SK-N-SH (cell line): ENCODE measurements around the gene SCN8A. TPM values are rescaled to one million over a fixed set of nuclear protein-coding genes. Genes with fewer than 3 reads are reported as not detected.

Experiments used
- CTCF ChIA-PET: fragments of 300-600, 350-600 bp; formaldehyde crosslinking; extraction: SDS; loops from one replicate; lab custom pipeline; 2021; lab: Yijun Ruan, JAX
- POLR2A ChIA-PET: fragments of 350-600 bp; sonication (Branson Sonifier 250); formaldehyde crosslinking; extraction: SDS; loops from one replicate; lab custom pipeline; 2020; ENCODE audit warnings: antibody characterized with exemption, inconsistent platforms; lab: Yijun Ruan, JAX
- DNase-seq: peaks from one replicate; pipeline ENCODE4 v3.0.0; 2012
- H2AFZ ChIP-seq: fragments of 200-600 bp; sonication (generic); 2 replicates; pipeline ENCODE4 v1.8.1; 2016; ENCODE audit warnings: antibody characterized with exemption, mild to moderate bottlenecking, low read depth
- H3F3A ChIP-seq: fragments of 200-600 bp; sonication (generic); replicated peaks from 2 replicates; pipeline ENCODE3; 2016; ENCODE audit warnings: antibody characterized with exemption, mild to moderate bottlenecking; ENCODE audit not compliant: insufficient read depth
- H3K27ac ChIP-seq, 2 experiments: fragments of 200-500 bp in 1 of 2; fragments of 200-600 bp in 1 of 2; sonication (Bioruptor generic) in 1 of 2; sonication (generic), shearing (Covaris generic) in 1 of 2; 2 replicates each; pipeline versions ENCODE4 v1.5.1 to v1.6.1; 2014 to 2016; ENCODE audit warnings: low read depth in 2 of 2, inconsistent platforms in 1 of 2, low read length in 1 of 2, mild to moderate bottlenecking in 1 of 2, mixed read lengths in 1 of 2
- H3K27me3 ChIP-seq: fragments of 200-600 bp; sonication (generic), shearing (Covaris generic); 2 replicates; pipeline ENCODE4 v1.6.1; 2016; ENCODE audit warnings: mixed run types; ENCODE audit not compliant: insufficient read depth
- H3K36me3 ChIP-seq, 2 experiments: fragments of 200-500 bp in 1 of 2; fragments of 200-600 bp in 1 of 2; sonication (Bioruptor generic) in 1 of 2; sonication (generic) in 1 of 2; replicated peaks in 1 of 2; 2 replicates each; pipeline versions ENCODE3 to v1.5.1; 2014 to 2016; ENCODE audit warnings: low read length in 1 of 2, mild to moderate bottlenecking in 1 of 2; ENCODE audit not compliant: insufficient read depth in 2 of 2, control insufficient read depth in 1 of 2
- H3K4me1 ChIP-seq, 2 experiments: fragments of 200-500 bp in 1 of 2; fragments of 200-600 bp in 1 of 2; sonication (Bioruptor generic) in 1 of 2; sonication (generic), shearing (Covaris generic) in 1 of 2; 2 replicates each; pipeline versions ENCODE4 v1.5.1 to v1.6.1; 2014 to 2016; ENCODE audit warnings: low read depth in 1 of 2, low read length in 1 of 2, mixed run types in 1 of 2; ENCODE audit not compliant: insufficient read depth in 2 of 2, control insufficient read depth in 1 of 2
- H3K4me2 ChIP-seq: fragments of 200-600 bp; sonication (generic), shearing (Covaris generic); 2 replicates; pipeline ENCODE4 v1.6.1; 2017; ENCODE audit warnings: mixed run types
- H3K4me3 ChIP-seq, 2 experiments: fragments of 200-500 bp in 1 of 2; fragments of 200-600 bp in 1 of 2; sonication (Bioruptor generic) in 1 of 2; sonication (generic), shearing (Covaris generic) in 1 of 2; 2 replicates each; pipeline versions ENCODE4 v1.5.1 to v1.8.1; 2014 to 2016; ENCODE audit warnings: low read depth in 2 of 2, inconsistent platforms in 1 of 2, low read length in 1 of 2, mild to moderate bottlenecking in 1 of 2, mixed read lengths in 1 of 2, moderate library complexity in 1 of 2
- H3K79me2 ChIP-seq: fragments of 200-600 bp; sonication (generic); 2 replicates; pipeline ENCODE4 v1.8.1; 2017; ENCODE audit warnings: mild to moderate bottlenecking; ENCODE audit not compliant: insufficient read depth
- H3K9ac ChIP-seq: fragments of 200-600 bp; sonication (generic); 2 replicates; pipeline ENCODE4 v1.6.1; 2017; ENCODE audit warnings: mixed run types
- H3K9me2 ChIP-seq: fragments of 200-600 bp; sonication (generic); 2 replicates; pipeline ENCODE4 v1.6.1; 2017; ENCODE audit warnings: mixed run types
- H3K9me3 ChIP-seq: fragments of 200-600 bp; sonication (generic); 2 replicates; pipeline ENCODE4 v1.6.1; 2017; ENCODE audit warnings: mixed run types, mild to moderate bottlenecking, moderate library complexity
- H4K20me1 ChIP-seq: fragments of 200-600 bp; sonication (generic); 2 replicates; pipeline ENCODE4 v1.6.1; 2017; ENCODE audit warnings: mild to moderate bottlenecking, mixed run types; ENCODE audit not compliant: insufficient read depth
- EP300 ChIP-seq, 2 experiments: IDR thresholded peaks; 2 replicates each; pipeline versions ENCODE4 v1.4.0 to v1.6.1; 2012; ENCODE audit warnings: borderline replicate concordance in 1 of 2, low read depth in 1 of 2, low read length in 1 of 2
- EZH2phosphoT487 ChIP-seq: fragments of 200-600 bp; sonication (generic); IDR thresholded peaks from 2 replicates; pipeline ENCODE4 v1.6.1; 2017; ENCODE audit warnings: low read depth, mixed run types, mild to moderate bottlenecking, antibody characterized with exemption, moderate library complexity, borderline replicate concordance
- FOSL2 ChIP-seq: IDR thresholded peaks from 2 replicates; pipeline ENCODE4 v1.4.0; 2012; ENCODE audit warnings: low read depth, mild to moderate bottlenecking, moderate library complexity, borderline replicate concordance
- FOXM1 ChIP-seq: IDR thresholded peaks from 2 replicates; pipeline ENCODE4 v1.4.0; 2012; ENCODE audit warnings: low read depth, mild to moderate bottlenecking
- GABPA ChIP-seq: IDR thresholded peaks from 2 replicates; pipeline ENCODE4 v1.4.0; 2012; ENCODE audit warnings: low read depth, mild to moderate bottlenecking
- GATA2 ChIP-seq: sonication (generic); formaldehyde crosslinking; IDR thresholded peaks from 2 replicates; pipeline ENCODE4 v1.5.0; 2020; ENCODE audit warnings: mild to moderate bottlenecking, missing genetic modification reagents
- MEF2A ChIP-seq: IDR thresholded peaks from 2 replicates; pipeline ENCODE4 v1.4.0; 2012; ENCODE audit warnings: low read depth, borderline replicate concordance
- MXI1 ChIP-seq: IDR thresholded peaks from 2 replicates; pipeline ENCODE4 v1.6.1; 2012; ENCODE audit warnings: mild to moderate bottlenecking, low read depth, low read length, improper control_type of control experiment
- NRF1 ChIP-seq: IDR thresholded peaks from 2 replicates; pipeline ENCODE4 v1.6.1; 2012; ENCODE audit warnings: low read depth, mild to moderate bottlenecking, low read length
- RCOR1 ChIP-seq: fragments of 150-350 bp; IDR thresholded peaks from 2 replicates; pipeline ENCODE4 v1.6.1; 2017; ENCODE audit warnings: antibody characterized with exemption, low read length
- RFX5 ChIP-seq: IDR thresholded peaks from 2 replicates; pipeline ENCODE4 v1.6.1; 2012; ENCODE audit warnings: mild to moderate bottlenecking, improper control_type of control experiment, low read length
- RXRA ChIP-seq: IDR thresholded peaks from 2 replicates; pipeline ENCODE4 v1.4.0; 2012; ENCODE audit warnings: low read depth, mild to moderate bottlenecking, borderline replicate concordance
- SIN3A ChIP-seq: IDR thresholded peaks from 2 replicates; pipeline ENCODE4 v1.6.1; 2012; ENCODE audit warnings: low read depth, mild to moderate bottlenecking, low read length, moderate library complexity, borderline replicate concordance
- TAF1 ChIP-seq: IDR thresholded peaks from 2 replicates; pipeline ENCODE4 v1.6.1; 2012; ENCODE audit warnings: low read depth, mild to moderate bottlenecking, low read length, moderate library complexity, borderline replicate concordance
- TEAD4 ChIP-seq: IDR thresholded peaks from 2 replicates; pipeline ENCODE4 v1.4.0; 2012; ENCODE audit warnings: mild to moderate bottlenecking, borderline replicate concordance; ENCODE audit not compliant: insufficient read depth
- YY1 ChIP-seq: IDR thresholded peaks from 2 replicates; pipeline ENCODE4 v1.4.0; 2012; ENCODE audit warnings: low read depth, mild to moderate bottlenecking
- WGBS: methylation state at CpG from one replicate; pipeline ENCODE4 v1.1.6; 2017; ENCODE audit warnings: low lambda C conversion rate; 5-methylcytosine and 5-hydroxymethylcytosine counted together
- polyA plus RNA-seq, 3 experiments: library from polyadenylated mRNA; depleted of rRNA; stranded (reverse); fragments of >200 nt; gene quantifications; 2 replicates each; pipeline ENCODE4 v1.2.3, GENCODE V29; 2012
- TF ChIP-seq, protein P1 (sequence below): fragments of 200-600 bp; sonication (generic); IDR thresholded peaks from 2 replicates; pipeline ENCODE4 v1.6.1; 2017; ENCODE audit warnings: antibody characterized with exemption, mild to moderate bottlenecking, moderate library complexity
- TF ChIP-seq, protein P2 (sequence below): IDR thresholded peaks from 2 replicates; pipeline ENCODE4 v1.4.0; 2012; ENCODE audit warnings: low read depth
- TF ChIP-seq, protein P3 (sequence below): fragments of 150-350 bp; IDR thresholded peaks from 2 replicates; pipeline ENCODE4 v1.6.1; 2017; ENCODE audit warnings: antibody characterized with exemption, low read length, low read depth, borderline replicate concordance
- TF ChIP-seq, protein P4 (sequence below): fragments of 150-350 bp; IDR thresholded peaks from 2 replicates; pipeline ENCODE4 v1.6.1; 2016; ENCODE audit warnings: mild to moderate bottlenecking, low read depth, low read length

The SCN8A gene
- polyA plus RNA-seq, 1 of the 3 experiments (the other 2 are of a cell fraction): 7.1 TPM

DNA sequence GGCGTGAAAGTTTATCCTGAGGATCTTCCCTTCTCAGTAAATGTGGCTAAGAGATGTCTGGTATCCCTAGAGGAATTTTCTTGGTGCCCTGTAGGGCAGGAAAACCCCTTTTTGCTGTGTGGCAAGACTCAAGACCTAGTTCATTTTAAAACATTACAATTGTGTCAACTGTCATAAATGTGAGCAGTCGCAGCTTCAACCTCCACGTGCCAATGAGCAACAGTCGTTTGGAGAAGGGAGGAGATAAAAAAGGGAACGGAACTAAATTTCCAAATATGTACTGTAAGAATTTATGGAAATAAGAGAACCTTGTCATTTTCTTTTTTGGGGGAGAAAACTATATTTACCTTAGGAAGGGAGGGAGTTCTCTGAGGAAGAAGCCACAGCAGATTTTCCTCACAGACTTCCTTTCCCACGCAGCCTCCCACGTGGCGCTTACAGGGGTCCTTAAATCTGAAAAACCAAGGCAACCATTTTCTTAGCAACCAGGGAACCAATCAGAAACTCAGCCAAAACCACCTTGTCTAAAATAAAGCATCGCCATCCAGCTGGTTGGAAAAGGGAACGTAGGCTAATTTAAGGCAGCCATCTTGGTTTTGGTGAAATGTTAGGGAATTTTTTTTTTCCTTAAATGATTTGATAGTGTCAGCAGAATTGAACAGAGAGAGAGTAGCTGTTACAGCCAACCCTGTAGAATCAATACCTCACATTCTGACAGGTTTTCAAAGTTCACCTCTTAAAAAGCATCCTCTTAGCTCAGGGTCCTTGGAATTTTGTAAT is 158.4 kb downstream of the SCN8A start:
- 97% methylated on average over 10 of the region's 10 CpGs for WGBS
- no peak overlapping the region for H2AFZ ChIP-seq
- no peaks in the 10 kb centered on the region for H3K27me3 ChIP-seq
- H3F3A ChIP-seq: no peaks in the 10 kb centered on the region
- H3K36me3 ChIP-seq: peaks cover 29 to 58% of the 10 kb centered on the region in 2 experiments
- no peak overlapping the region for H3K4me3 ChIP-seq
- no peak overlapping the region for H3K4me2 ChIP-seq
- POLR2A ChIA-PET: no interaction called here
- no peaks in the 10 kb centered on the region for H4K20me1 ChIP-seq
- H3K4me1 ChIP-seq: no peaks in the 10 kb centered on the region; a peak in 1 of 4 replicates
- DNase-seq: no peak
- TF ChIP-seq SIN3A (no peak), RXRA (no peak), TAF1 (no peak), YY1 (no peak), RCOR1 (no peak), FOSL2 (no peak), GABPA (no peak), FOXM1 (no peak), EZH2phosphoT487 (no peak), EP300 (IDR thresholded peaks at IDR 0.05; ENCODE audit: borderline replicate concordance in 1 of 2, low read depth in 1 of 2, low read length in 1 of 2) (no peak), RFX5 (no peak), TEAD4 (no peak), NRF1 (no peak), MXI1 (no peak), MEF2A (no peak), GATA2 (no peak)
- TF ChIP-seq, protein P1, sequence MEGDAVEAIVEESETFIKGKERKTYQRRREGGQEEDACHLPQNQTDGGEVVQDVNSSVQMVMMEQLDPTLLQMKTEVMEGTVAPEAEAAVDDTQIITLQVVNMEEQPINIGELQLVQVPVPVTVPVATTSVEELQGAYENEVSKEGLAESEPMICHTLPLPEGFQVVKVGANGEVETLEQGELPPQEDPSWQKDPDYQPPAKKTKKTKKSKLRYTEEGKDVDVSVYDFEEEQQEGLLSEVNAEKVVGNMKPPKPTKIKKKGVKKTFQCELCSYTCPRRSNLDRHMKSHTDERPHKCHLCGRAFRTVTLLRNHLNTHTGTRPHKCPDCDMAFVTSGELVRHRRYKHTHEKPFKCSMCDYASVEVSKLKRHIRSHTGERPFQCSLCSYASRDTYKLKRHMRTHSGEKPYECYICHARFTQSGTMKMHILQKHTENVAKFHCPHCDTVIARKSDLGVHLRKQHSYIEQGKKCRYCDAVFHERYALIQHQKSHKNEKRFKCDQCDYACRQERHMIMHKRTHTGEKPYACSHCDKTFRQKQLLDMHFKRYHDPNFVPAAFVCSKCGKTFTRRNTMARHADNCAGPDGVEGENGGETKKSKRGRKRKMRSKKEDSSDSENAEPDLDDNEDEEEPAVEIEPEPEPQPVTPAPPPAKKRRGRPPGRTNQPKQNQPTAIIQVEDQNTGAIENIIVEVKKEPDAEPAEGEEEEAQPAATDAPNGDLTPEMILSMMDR: no peak
- TF ChIP-seq, protein P2, sequence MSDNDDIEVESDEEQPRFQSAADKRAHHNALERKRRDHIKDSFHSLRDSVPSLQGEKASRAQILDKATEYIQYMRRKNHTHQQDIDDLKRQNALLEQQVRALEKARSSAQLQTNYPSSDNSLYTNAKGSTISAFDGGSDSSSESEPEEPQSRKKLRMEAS: no peak
- TF ChIP-seq, protein P3, sequence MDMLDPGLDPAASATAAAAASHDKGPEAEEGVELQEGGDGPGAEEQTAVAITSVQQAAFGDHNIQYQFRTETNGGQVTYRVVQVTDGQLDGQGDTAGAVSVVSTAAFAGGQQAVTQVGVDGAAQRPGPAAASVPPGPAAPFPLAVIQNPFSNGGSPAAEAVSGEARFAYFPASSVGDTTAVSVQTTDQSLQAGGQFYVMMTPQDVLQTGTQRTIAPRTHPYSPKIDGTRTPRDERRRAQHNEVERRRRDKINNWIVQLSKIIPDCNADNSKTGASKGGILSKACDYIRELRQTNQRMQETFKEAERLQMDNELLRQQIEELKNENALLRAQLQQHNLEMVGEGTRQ: no peak
- TF ChIP-seq, protein P4, sequence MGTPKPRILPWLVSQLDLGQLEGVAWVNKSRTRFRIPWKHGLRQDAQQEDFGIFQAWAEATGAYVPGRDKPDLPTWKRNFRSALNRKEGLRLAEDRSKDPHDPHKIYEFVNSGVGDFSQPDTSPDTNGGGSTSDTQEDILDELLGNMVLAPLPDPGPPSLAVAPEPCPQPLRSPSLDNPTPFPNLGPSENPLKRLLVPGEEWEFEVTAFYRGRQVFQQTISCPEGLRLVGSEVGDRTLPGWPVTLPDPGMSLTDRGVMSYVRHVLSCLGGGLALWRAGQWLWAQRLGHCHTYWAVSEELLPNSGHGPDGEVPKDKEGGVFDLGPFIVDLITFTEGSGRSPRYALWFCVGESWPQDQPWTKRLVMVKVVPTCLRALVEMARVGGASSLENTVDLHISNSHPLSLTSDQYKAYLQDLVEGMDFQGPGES: no peak
- no peaks in the 10 kb centered on the region for H3K9me2 ChIP-seq
- no peak overlapping the region for H3K27ac ChIP-seq
- CTCF ChIA-PET: interaction anchor here (1.7 kb wide), 1 partner anchor 18 kb away, joined by 5 read pairs; no protein-coding TSS in a partner anchor
- no peaks in the 10 kb centered on the region for H3K79me2 ChIP-seq
- H3K9ac ChIP-seq: no peak overlapping the region
- no peaks in the 10 kb centered on the region for H3K9me3 ChIP-seq
